ENCODE measurements around the gene IRX5.

IRX5 gene

DNA sequence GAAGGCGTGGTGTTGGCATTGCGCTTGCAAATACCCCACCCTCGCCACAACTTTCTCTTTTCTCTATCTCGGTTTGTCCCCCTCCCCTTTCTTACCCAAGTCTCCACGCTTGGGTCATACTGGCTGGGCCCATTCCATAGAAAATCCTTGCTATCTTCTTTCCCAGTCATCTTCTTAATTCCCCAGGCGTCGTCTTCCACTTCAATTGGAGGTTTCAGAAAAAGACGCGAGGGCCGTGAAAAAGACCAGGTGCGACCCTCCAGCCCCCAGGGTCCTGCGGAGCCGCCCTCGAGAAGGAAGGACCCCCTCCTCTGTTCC lies 8.3 kb downstream of the IRX5 start:
- H3K36me3 ChIP-seq (ENCODE audit: insufficient read depth, low read length), result peaks cover 4% of the 10 kb centered on the region
- peaks cover 12% of the 10 kb centered on the region for H3K4me1 ChIP-seq (ENCODE audit: control insufficient read depth, insufficient read depth, low read length)
- peaks cover 8% of the 10 kb centered on the region for H3K27me3 ChIP-seq (ENCODE audit: control insufficient read depth, insufficient read depth, low read length)
- H3K9ac ChIP-seq (ENCODE audit: low read depth, low read length), result no peak overlapping the region
- no peak overlapping the region for H3K4me2 ChIP-seq (ENCODE audit: low read length)
- no peak overlapping the region for H3K4me3 ChIP-seq (ENCODE audit: low read length)
- no peaks in the 10 kb centered on the region for H3K9me3 ChIP-seq (replicated peaks; ENCODE audit: low read length)

- Histone ChIP-seq H3K9ac (ENCODE audit: low read depth, low read length) (no peak overlapping the region), H3K4me1 (ENCODE audit: control insufficient read depth, insufficient read depth, low read length) (peaks cover 12% of the 10 kb centered on the region), H3K27me3 (ENCODE audit: control insufficient read depth, insufficient read depth, low read length) (peaks cover 8% of the 10 kb centered on the region), H3K4me2 (ENCODE audit: low read length) (no peak overlapping the region), H3K9me3 (replicated peaks; ENCODE audit: low read length) (no peaks in the 10 kb centered on the region), H3K4me3 (ENCODE audit: low read length) (no peak overlapping the region), H3K36me3 (ENCODE audit: insufficient read depth, low read length) (peaks cover under 1% of the 10 kb centered on the region)
Observed at GRCh38 chr16:54939510-54940278, 9.0 kb downstream of the IRX5 start.

GRCh38 chr16:54940279-54940604 lies 9.6 kb downstream of the IRX5 start:
- Histone ChIP-seq H3K4me2 (ENCODE audit: low read length) (no peak overlapping the region), H3K9ac (ENCODE audit: low read depth, low read length) (no peak overlapping the region), H3K36me3 (ENCODE audit: insufficient read depth, low read length) (no peaks in the 10 kb centered on the region), H3K9me3 (replicated peaks; ENCODE audit: low read length) (no peaks in the 10 kb centered on the region), H3K27me3 (ENCODE audit: control insufficient read depth, insufficient read depth, low read length) (peaks cover 8% of the 10 kb centered on the region), H3K4me3 (ENCODE audit: low read length) (no peak overlapping the region), H3K4me1 (ENCODE audit: control insufficient read depth, insufficient read depth, low read length) (peaks cover 12% of the 10 kb centered on the region)

- Histone ChIP-seq H3K9ac (ENCODE audit: low read depth, low read length) (no peak overlapping the region), H3K4me2 (ENCODE audit: low read length) (no peak overlapping the region), H3K27me3 (ENCODE audit: control insufficient read depth, insufficient read depth, low read length) (peaks cover 8% of the 10 kb centered on the region), H3K9me3 (replicated peaks; ENCODE audit: low read length) (no peaks in the 10 kb centered on the region), H3K4me3 (ENCODE audit: low read length) (no peak overlapping the region), H3K4me1 (ENCODE audit: control insufficient read depth, insufficient read depth, low read length) (peaks cover 1% of the 10 kb centered on the region), H3K36me3 (ENCODE audit: insufficient read depth, low read length) (no peaks in the 10 kb centered on the region)
Observed at GRCh38 chr16:54942353-54942943, 11.8 kb downstream of the IRX5 start.

GRCh38 chr16:54944002-54944401 lies 13.3 kb downstream of the IRX5 start:
- Histone ChIP-seq H3K27me3 (ENCODE audit: control insufficient read depth, insufficient read depth, low read length) (no peaks in the 10 kb centered on the region), H3K36me3 (ENCODE audit: insufficient read depth, low read length) (no peaks in the 10 kb centered on the region), H3K4me2 (ENCODE audit: low read length) (no peak overlapping the region), H3K9me3 (replicated peaks; ENCODE audit: low read length) (no peaks in the 10 kb centered on the region), H3K9ac (ENCODE audit: low read depth, low read length) (no peak overlapping the region), H3K4me3 (ENCODE audit: low read length) (no peak overlapping the region), H3K4me1 (ENCODE audit: control insufficient read depth, insufficient read depth, low read length) (no peaks in the 10 kb centered on the region)

- no peak overlapping the region for H3K4me3 ChIP-seq (ENCODE audit: low read length)
- H3K4me2 ChIP-seq (ENCODE audit: low read length), result no peak overlapping the region
- no peaks in the 10 kb centered on the region for H3K9me3 ChIP-seq (replicated peaks; ENCODE audit: low read length)
- peaks cover 4% of the 10 kb centered on the region for H3K27me3 ChIP-seq (ENCODE audit: control insufficient read depth, insufficient read depth, low read length)
- no peak overlapping the region for H3K9ac ChIP-seq (ENCODE audit: low read depth, low read length)
- no peaks in the 10 kb centered on the region for H3K36me3 ChIP-seq (ENCODE audit: insufficient read depth, low read length)
- no peaks in the 10 kb centered on the region for H3K4me1 ChIP-seq (ENCODE audit: control insufficient read depth, insufficient read depth, low read length)
Observed at GRCh38 chr16:54945063-54945462, 14.4 kb downstream of the IRX5 start.

DNA sequence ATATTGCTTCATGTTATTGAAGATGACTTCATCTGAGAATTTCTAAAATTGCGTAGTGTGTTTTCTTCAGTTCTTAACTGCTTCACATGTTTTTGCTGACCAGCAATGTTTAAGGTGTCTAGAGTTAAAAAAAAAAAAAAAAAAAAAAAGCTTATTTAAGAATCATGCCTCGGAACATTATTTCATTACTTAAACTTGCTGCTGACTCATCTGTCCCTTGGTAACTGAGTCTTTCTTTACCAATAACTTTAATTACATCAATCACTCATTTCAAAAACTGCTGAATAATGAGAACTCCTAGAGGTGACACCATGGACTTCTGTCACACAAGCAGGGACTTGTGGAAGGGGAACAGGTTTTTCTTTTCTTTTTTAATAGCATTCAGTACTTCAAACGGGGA lies 16.2 kb downstream of the IRX5 start:
- H3K27me3 ChIP-seq (ENCODE audit: control insufficient read depth, insufficient read depth, low read length), result peaks cover 4% of the 10 kb centered on the region
- no peaks in the 10 kb centered on the region for H3K9me3 ChIP-seq (replicated peaks; ENCODE audit: low read length)
- no peak overlapping the region for H3K4me3 ChIP-seq (ENCODE audit: low read length)
- H3K9ac ChIP-seq (ENCODE audit: low read depth, low read length), result no peak overlapping the region
- no peak overlapping the region for H3K4me2 ChIP-seq (ENCODE audit: low read length)
- no peaks in the 10 kb centered on the region for H3K4me1 ChIP-seq (ENCODE audit: control insufficient read depth, insufficient read depth, low read length)
- no peaks in the 10 kb centered on the region for H3K36me3 ChIP-seq (ENCODE audit: insufficient read depth, low read length)

- no peaks in the 10 kb centered on the region for H3K4me1 ChIP-seq (ENCODE audit: control insufficient read depth, insufficient read depth, low read length)
- H3K9me3 ChIP-seq (replicated peaks; ENCODE audit: low read length), result no peaks in the 10 kb centered on the region
- peaks cover 4% of the 10 kb centered on the region for H3K27me3 ChIP-seq (ENCODE audit: control insufficient read depth, insufficient read depth, low read length)
- no peak overlapping the region for H3K4me3 ChIP-seq (ENCODE audit: low read length)
- H3K9ac ChIP-seq (ENCODE audit: low read depth, low read length), result no peak overlapping the region
- no peak overlapping the region for H3K4me2 ChIP-seq (ENCODE audit: low read length)
- no peaks in the 10 kb centered on the region for H3K36me3 ChIP-seq (ENCODE audit: insufficient read depth, low read length)
Observed at GRCh38 chr16:54947616-54948015, 17.0 kb downstream of the IRX5 start.

GRCh38 chr16:54952195-54952594 lies 21.5 kb downstream of the IRX5 start:
- Histone ChIP-seq H3K9me3 (replicated peaks; ENCODE audit: low read length) (no peaks in the 10 kb centered on the region), H3K4me3 (ENCODE audit: low read length) (no peak overlapping the region), H3K27me3 (ENCODE audit: control insufficient read depth, insufficient read depth, low read length) (peaks cover 4% of the 10 kb centered on the region), H3K4me2 (ENCODE audit: low read length) (no peak overlapping the region), H3K9ac (ENCODE audit: low read depth, low read length) (no peak overlapping the region), H3K4me1 (ENCODE audit: control insufficient read depth, insufficient read depth, low read length) (no peaks in the 10 kb centered on the region), H3K36me3 (ENCODE audit: insufficient read depth, low read length) (no peaks in the 10 kb centered on the region)

- H3K4me2 ChIP-seq (ENCODE audit: low read length), result no peak overlapping the region
- no peaks in the 10 kb centered on the region for H3K9me3 ChIP-seq (replicated peaks; ENCODE audit: low read length)
- H3K4me3 ChIP-seq (ENCODE audit: low read length), result no peak overlapping the region
- H3K27me3 ChIP-seq (ENCODE audit: control insufficient read depth, insufficient read depth, low read length), result peaks cover 4% of the 10 kb centered on the region
- H3K4me1 ChIP-seq (ENCODE audit: control insufficient read depth, insufficient read depth, low read length), result no peaks in the 10 kb centered on the region
- no peaks in the 10 kb centered on the region for H3K36me3 ChIP-seq (ENCODE audit: insufficient read depth, low read length)
- no peak overlapping the region for H3K9ac ChIP-seq (ENCODE audit: low read depth, low read length)
Observed at GRCh38 chr16:54953461-54953860, 22.8 kb downstream of the IRX5 start.

DNA sequence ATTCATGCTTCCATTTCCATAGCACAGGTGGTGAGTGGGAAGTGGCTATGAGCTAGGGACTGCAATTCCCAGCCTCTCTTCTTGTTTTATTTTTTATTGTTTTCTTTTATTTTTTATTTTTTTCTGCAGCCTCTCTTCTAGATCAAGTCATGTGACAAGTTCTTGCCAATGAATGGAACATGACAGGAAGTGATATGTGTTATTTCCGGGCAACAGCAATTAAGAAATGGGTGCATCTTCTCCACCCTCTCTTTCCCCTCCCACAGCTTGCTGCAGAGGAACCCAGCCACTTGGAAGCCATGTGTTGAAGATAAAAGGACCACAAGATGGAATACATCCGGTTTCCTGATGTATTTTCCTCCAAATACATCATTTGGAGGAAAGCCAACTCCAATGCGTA lies 23.6 kb downstream of the IRX5 start:
- peaks cover 3% of the 10 kb centered on the region for H3K27me3 ChIP-seq (ENCODE audit: control insufficient read depth, insufficient read depth, low read length)
- H3K9me3 ChIP-seq (replicated peaks; ENCODE audit: low read length), result no peaks in the 10 kb centered on the region
- no peaks in the 10 kb centered on the region for H3K4me1 ChIP-seq (ENCODE audit: control insufficient read depth, insufficient read depth, low read length)
- H3K36me3 ChIP-seq (ENCODE audit: insufficient read depth, low read length), result no peaks in the 10 kb centered on the region
- no peak overlapping the region for H3K9ac ChIP-seq (ENCODE audit: low read depth, low read length)
- no peak overlapping the region for H3K4me2 ChIP-seq (ENCODE audit: low read length)
- H3K4me3 ChIP-seq (ENCODE audit: low read length), result no peak overlapping the region

GRCh38 chr16:54955757-54956156 lies 25.1 kb downstream of the IRX5 start:
- Histone ChIP-seq H3K4me2 (ENCODE audit: low read length) (no peak overlapping the region), H3K36me3 (ENCODE audit: insufficient read depth, low read length) (no peaks in the 10 kb centered on the region), H3K4me1 (ENCODE audit: control insufficient read depth, insufficient read depth, low read length) (no peaks in the 10 kb centered on the region), H3K9ac (ENCODE audit: low read depth, low read length) (no peak overlapping the region), H3K9me3 (replicated peaks; ENCODE audit: low read length) (no peaks in the 10 kb centered on the region), H3K4me3 (ENCODE audit: low read length) (no peak overlapping the region), H3K27me3 (ENCODE audit: control insufficient read depth, insufficient read depth, low read length) (no peaks in the 10 kb centered on the region)
